K562 (cell line): ENCODE results near the gene FAM174C. TPM values are rescaled to one million over a fixed set of nuclear protein-coding genes. Genes with fewer than 3 reads are reported as not detected.
A peak's percentile ranks its signal among the peaks of the same experiment; 100 is the strongest.

ENCODE experiments used
- ARID3A ChIP-seq: IDR thresholded peaks from 2 replicates; pipeline ENCODE4 v1.6.1; 2012; ENCODE audit warnings: low read depth, low read length, improper control_type of control experiment, borderline replicate concordance
- CTBP1 ChIP-seq: fragments of 450-650 bp; IDR thresholded peaks from 2 replicates; pipeline ENCODE4 v1.6.1; 2016; ENCODE audit warnings: borderline replicate concordance
- EGR1 ChIP-seq: fragments of 450-650 bp; conservative IDR thresholded peaks from 2 replicates; pipeline ENCODE4 v1.6.1; 2017; ENCODE audit warnings: mild to moderate bottlenecking
- FOXP1 ChIP-seq: sonication (generic); formaldehyde crosslinking; IDR thresholded peaks from 2 replicates; pipeline ENCODE4 v1.8.0; 2022; ENCODE audit warnings: mild to moderate bottlenecking, missing genetic modification reagents
- FUS ChIP-seq: fragments of 200-400 bp; formaldehyde crosslinking; optimal IDR thresholded peaks from 2 replicates; pipeline ENCODE3; 2017; ENCODE audit warnings: low read depth, low read length
- NFRKB ChIP-seq: fragments of 450-650 bp; IDR thresholded peaks from 2 replicates; pipeline ENCODE4 v1.6.1; 2016; ENCODE audit warnings: low read depth
- PHTF2 ChIP-seq: fragments of 250-450 bp; sonication (Bioruptor Pico); IDR thresholded peaks from 2 replicates; pipeline ENCODE4 v1.5.0; 2021; ENCODE audit warnings: mild to moderate bottlenecking
- RFX7 ChIP-seq: fragments of 250-450 bp; sonication (Bioruptor Pico); IDR thresholded peaks from 2 replicates; pipeline ENCODE4 v1.5.1; 2021; ENCODE audit warnings: mild to moderate bottlenecking
- TAF7 ChIP-seq: fragments of 450-650 bp; IDR thresholded peaks from 2 replicates; pipeline ENCODE4 v1.6.1; 2016; ENCODE audit warnings: missing genetic modification characterization, missing compliant biosample characterization
- USF1 ChIP-seq: sonication (generic); formaldehyde crosslinking; IDR thresholded peaks from 2 replicates; pipeline ENCODE4 v1.9.0; 2022; ENCODE audit warnings: mild to moderate bottlenecking, missing genetic modification reagents
- VEZF1 ChIP-seq: fragments of 200-800 bp; sonication (Bioruptor generic); IDR thresholded peaks from 2 replicates; pipeline ENCODE4 v1.6.1; 2017; ENCODE audit warnings: missing genetic modification characterization, missing compliant biosample characterization
- ZBTB2 ChIP-seq: fragments of 450-650 bp; IDR thresholded peaks from 2 replicates; pipeline ENCODE4 v1.6.1; 2016; ENCODE audit warnings: antibody characterized with exemption
- ZHX1 ChIP-seq: fragments of 150-350 bp; conservative IDR thresholded peaks from 2 replicates; pipeline ENCODE4 v1.6.1; 2014; ENCODE audit warnings: low read length
- ZNF696 ChIP-seq: fragments of 250-450 bp; sonication (Bioruptor Pico); conservative IDR thresholded peaks from 2 replicates; pipeline ENCODE4 v1.4.0; 2020; ENCODE audit warnings: mild to moderate bottlenecking, moderate library complexity
- polyA plus RNA-seq, 8 experiments: library from polyadenylated mRNA; depleted of rRNA in 4 of 8; stranded (reverse) in 5 of 8; unstranded in 3 of 8; fragments of >200 nt; fragmentation: Nextera tagmentation in 2 of 8; fragmentation: Illumina TruSeq in 1 of 8; extraction: Ambion mirVana in 2 of 8; extraction: Trizol in 1 of 8; gene quantifications; 2 replicates each; pipeline versions ENCODE4 v1.2.1 to v1.2.3, GENCODE V29; 2011 to 2014; ENCODE audit warnings: inconsistent platforms in 1 of 8, missing spikeins in 1 of 8
- total RNA-seq, 7 experiments: library from RNA; depleted of rRNA in 6 of 7; stranded (reverse); fragments of >200 nt in 6 of 7; fragmentation: Illumina TruSeq in 2 of 7; extraction: Trizol in 2 of 7; gene quantifications; 2 replicates each; pipeline versions ENCODE4 v1.2.1 to v1.2.3, GENCODE V29; 2011 to 2021; ENCODE audit warnings: low replicate concordance in 1 of 7

FAM174C gene
- total and polyA plus RNA-seq, 9 of the 15 experiments (the other 6 are each of a cell fraction or from before 2014, with no cell fraction given) = 0.66 to 89.6 (median 20.3) TPM

GRCh38 chr19:1259876-1260748 lies 15.2 kb upstream of the FAM174C start (continued):
- TF ChIP-seq NFRKB (no peak), USF1 (CRISPR knock-in tag) (0 out of 2 replicates have a peak, but pooled peaks have one; percentile 38), EGR1 (peak; percentile 85), CTBP1 (no peak), VEZF1 (CRISPR knock-in tag) (no peak), TAF7 (tag) (no peak), FOXP1 (CRISPR knock-in tag) (peak; percentile 66; the same call in 1 of the 2 replicates), ZNF696 (CRISPR knock-in tag) (no peak), FUS (no peak), ARID3A (no peak), ZBTB2 (no peak), RFX7 (CRISPR knock-in tag) (no peak), PHTF2 (CRISPR knock-in tag) (no peak), ZHX1 (no peak)
